Medulla oblongata (tissue), 1 donor: ENCODE results near the gene MAP1A.

Experiments used
- DNase-seq: peaks from one replicate; pipeline ENCODE4 v3.0.0-alpha.2; 2015; ENCODE audit errors: extremely low spot score

MAP1A gene

GRCh38 chr15:43511012-43511885 lies 6.2 kb upstream of the MAP1A start:
- DNase-seq = peak; percentile 43

GRCh38 chr15:43513550-43513949 lies 3.9 kb upstream of the MAP1A start:
- DNase-seq = no peak

- DNase-seq = peak; percentile 90
These were observed 3.0 kb upstream of the MAP1A start for GRCh38 chr15:43514241-43515057.

- no peak for DNase-seq
These were observed 1.7 kb upstream of the MAP1A start for GRCh38 chr15:43515741-43516140.

DNA sequence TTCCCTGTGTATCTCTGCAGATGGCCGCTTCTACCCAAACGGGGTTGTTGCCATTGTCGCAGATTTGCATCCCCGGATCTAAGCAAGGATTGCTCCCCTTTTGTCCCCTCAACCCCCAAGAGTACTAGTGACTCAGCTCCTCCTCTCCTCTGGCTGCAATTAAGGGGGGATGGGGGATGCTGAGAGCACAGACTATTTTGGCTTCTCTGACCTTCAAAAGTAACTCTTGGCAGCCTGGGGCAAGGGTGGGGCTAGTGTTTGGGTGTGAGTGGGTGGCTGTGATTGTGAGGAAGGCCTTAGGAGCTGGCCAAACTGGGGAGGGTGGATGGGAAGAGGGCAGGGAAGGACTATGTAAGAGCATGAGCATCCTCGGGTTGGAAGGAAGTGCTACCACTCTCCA lies 1.2 kb upstream of the MAP1A start:
- peak; percentile 45 for DNase-seq

GRCh38 chr15:43516801-43517353 lies 531 bp upstream of the MAP1A start:
- peak; percentile 52 for DNase-seq

DNA sequence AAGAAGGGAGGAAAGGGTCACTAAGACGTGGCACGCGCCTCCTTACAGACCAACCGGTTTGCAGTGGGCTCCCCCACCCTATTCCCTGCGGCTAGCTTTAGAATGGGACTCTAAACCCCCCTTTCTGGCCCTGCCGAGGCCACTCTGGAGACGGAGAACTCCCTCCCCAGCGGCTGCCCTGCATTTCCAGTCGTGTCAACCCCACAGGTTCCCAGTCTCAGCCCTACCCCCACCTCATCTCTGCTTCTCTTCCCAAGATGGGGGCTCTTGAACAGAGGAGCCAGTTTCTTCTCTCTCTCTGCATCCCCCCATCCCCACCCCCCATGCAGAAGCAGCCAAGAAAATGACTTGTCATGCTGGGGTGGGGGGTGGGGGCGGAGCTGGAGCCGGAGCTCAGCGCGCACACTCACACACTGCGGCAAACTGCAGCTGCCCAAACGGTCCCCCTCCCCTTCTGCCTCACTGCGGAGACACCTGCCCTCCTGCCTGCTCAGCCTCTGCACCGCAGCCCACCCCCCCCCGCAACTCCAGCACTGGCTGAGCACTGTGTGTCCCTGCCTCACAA lies 871 bp downstream of the MAP1A start:
- peak; percentile 83 for DNase-seq

DNA sequence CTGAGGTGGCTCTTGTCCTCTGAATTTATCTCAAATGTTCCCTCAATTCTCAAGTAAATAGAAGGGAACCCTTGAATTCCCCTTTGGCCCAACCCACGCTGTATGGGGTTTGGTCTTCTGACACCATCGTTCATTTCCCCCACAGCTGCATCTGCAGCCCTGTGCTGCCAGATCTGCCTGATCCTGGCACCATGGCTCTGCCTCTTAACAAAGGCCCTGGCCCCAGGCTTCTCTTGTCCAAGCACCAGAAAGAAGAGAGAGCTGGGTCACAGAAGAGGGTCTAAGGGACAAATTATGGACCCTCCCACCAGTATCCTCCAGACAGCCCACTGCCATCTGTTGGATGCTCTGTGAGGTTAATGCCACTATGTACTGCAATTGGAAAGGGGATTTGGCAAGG lies 1.8 kb downstream of the MAP1A start:
- peak; percentile 71 for DNase-seq

DNA sequence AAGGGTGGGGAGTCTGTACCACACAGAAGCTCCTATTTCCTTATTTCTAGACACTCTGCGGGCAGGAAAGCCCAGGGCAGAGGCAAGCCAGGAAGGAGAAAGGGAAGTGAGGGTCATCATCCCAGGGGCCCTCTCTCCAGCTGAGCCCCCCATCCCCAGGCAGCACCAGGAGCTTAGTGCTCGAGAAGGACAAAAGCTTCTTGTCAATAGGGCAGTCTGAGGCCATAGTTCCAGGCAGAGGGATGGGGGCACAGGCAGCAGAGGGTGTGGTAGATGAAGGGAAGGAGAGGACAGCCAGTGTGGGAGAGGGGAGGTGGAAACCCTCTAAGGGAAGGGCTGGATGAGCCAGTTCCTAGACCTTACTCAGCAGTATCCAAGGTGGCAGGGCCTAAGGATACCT lies 2.7 kb downstream of the MAP1A start:
- no peak for DNase-seq

DNA sequence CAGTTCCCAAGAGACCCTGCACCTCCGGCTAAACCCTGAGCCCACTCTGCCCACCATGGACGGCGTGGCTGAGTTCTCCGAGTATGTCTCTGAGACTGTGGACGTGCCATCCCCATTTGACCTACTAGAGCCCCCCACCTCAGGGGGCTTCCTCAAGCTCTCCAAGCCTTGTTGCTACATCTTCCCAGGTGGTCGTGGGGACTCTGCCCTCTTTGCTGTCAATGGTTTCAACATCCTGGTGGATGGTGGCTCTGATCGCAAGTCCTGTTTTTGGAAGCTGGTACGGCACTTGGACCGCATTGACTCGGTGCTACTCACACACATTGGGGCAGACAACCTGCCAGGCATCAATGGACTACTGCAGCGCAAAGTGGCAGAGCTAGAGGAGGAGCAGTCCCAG lies 4.0 kb downstream of the MAP1A start:
- DNase-seq = no peak

- no peak for DNase-seq
These were observed 4.8 kb downstream of the MAP1A start for GRCh38 chr15:43522247-43522646.

DNA sequence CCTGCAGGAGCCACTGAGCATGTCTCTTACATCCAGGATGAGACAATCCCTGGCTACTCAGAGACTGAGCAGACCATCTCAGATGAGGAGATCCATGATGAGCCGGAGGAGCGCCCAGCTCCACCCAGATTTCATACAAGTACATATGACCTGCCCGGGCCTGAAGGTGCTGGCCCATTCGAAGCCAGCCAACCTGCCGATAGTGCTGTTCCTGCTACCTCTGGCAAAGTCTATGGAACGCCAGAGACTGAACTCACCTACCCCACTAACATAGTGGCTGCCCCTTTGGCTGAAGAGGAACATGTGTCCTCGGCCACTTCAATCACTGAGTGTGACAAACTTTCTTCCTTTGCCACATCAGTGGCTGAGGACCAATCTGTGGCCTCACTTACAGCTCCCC lies 6.2 kb downstream of the MAP1A start:
- DNase-seq = no peak

- no peak for DNase-seq
These were observed 6.9 kb downstream of the MAP1A start for GRCh38 chr15:43524254-43524845.

DNA sequence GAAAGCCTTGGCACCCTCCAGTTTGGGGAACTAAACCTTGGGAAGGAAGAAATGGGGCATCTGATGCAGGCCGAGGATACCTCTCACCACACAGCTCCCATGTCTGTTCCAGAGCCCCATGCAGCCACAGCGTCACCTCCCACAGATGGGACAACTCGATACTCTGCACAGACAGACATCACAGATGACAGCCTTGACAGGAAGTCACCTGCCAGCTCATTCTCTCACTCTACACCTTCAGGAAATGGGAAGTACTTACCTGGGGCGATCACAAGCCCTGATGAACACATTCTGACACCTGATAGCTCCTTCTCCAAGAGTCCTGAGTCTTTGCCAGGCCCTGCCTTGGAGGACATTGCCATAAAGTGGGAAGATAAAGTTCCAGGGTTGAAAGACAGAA lies 7.7 kb downstream of the MAP1A start:
- DNase-seq = no peak

- no peak for DNase-seq
These were observed 9.0 kb downstream of the MAP1A start for GRCh38 chr15:43526261-43526930.

DNA sequence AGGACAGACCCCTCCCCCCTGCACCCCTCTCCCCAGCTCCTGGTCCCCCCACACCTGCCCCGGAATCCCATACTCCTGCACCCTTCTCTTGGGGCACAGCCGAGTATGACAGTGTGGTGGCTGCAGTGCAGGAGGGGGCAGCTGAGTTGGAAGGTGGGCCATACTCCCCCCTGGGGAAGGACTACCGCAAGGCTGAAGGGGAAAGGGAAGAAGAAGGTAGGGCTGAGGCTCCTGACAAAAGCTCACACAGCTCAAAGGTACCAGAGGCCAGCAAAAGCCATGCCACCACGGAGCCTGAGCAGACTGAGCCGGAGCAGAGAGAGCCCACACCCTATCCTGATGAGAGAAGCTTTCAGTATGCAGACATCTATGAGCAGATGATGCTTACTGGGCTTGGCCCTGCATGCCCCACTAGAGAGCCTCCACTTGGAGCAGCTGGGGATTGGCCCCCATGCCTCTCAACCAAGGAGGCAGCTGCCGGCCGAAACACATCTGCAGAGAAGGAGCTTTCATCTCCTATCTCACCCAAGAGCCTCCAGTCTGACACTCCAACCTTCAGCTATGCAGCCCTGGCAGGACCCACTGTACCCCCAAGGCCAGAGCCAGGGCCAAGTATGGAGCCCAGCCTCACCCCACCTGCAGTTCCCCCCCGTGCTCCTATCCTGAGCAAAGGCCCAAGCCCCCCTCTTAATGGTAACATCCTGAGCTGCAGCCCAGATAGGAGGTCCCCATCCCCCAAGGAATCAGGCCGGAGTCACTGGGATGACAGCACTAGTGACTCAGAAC lies 9.8 kb downstream of the MAP1A start:
- no peak for DNase-seq

- no peak for DNase-seq
These were observed 10.6 kb downstream of the MAP1A start for GRCh38 chr15:43527802-43528541.

GRCh38 chr15:43528542-43529007 lies 11.2 kb downstream of the MAP1A start:
- no peak for DNase-seq

DNA sequence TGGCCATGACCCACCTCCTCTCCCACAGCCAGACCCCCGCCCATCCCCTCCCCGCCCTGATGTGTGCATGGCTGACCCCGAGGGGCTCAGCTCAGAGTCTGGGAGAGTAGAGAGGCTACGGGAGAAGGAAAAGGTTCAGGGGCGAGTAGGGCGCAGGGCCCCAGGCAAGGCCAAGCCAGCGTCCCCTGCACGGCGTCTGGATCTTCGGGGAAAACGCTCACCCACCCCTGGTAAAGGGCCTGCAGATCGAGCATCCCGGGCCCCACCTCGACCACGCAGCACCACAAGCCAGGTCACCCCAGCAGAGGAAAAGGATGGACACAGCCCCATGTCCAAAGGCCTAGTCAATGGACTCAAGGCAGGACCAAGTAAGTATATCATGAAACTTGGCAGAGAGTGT lies 11.7 kb downstream of the MAP1A start:
- DNase-seq = no peak
